Activated effector memory CD4-positive, alpha-beta T cell treated with anti-CD3 and anti-CD28 coated beads, Interleukin-2, amount 50 U/mL, for 16 hours (primary cell): Measurements from ENCODE around the gene REEP3.
"Not testable (repeated sequence)": the region's sequence is repeated elsewhere in the genome, so short reads cannot be mapped to it uniquely, and the experiment has no call there.

ENCODE experiments used
- DNase-seq: peaks from one replicate; pipeline ENCODE4 v3.0.0-alpha.2; 2020

REEP3 gene

GRCh38 chr10:63520500-63521415, at the start of gene REEP3:
TSS of gene REEP3 (plus strand) at chr10:63521401. CDS start at chr10:63521546, 145 bp downstream.
- peak; percentile 75 for DNase-seq

- no peak for DNase-seq
Observed at GRCh38 chr10:63474488-63474887, 46.7 kb upstream of the REEP3 start.

GRCh38 chr10:63477927-63478326, 43.3 kb upstream of the REEP3 start:
- DNase-seq, result no peak

- no peak for DNase-seq
Observed at GRCh38 chr10:63478564-63478963, 42.6 kb upstream of the REEP3 start.

GRCh38 chr10:63480237-63480636, 41.0 kb upstream of the REEP3 start:
- DNase-seq, result no peak

GRCh38 chr10:63481815-63482421, 39.3 kb upstream of the REEP3 start:
- no peak for DNase-seq

- DNase-seq, result no peak
Observed at GRCh38 chr10:63483983-63484382, 37.2 kb upstream of the REEP3 start.

- DNase-seq, result no peak
Observed at GRCh38 chr10:63487990-63488389, 33.2 kb upstream of the REEP3 start.

GRCh38 chr10:63489838-63490237, 31.4 kb upstream of the REEP3 start:
- no peak for DNase-seq

GRCh38 chr10:63491588-63492316, 29.4 kb upstream of the REEP3 start:
- DNase-seq, result no peak

GRCh38 chr10:63492317-63492690, 28.9 kb upstream of the REEP3 start:
- DNase-seq, result not testable (repeated sequence)

GRCh38 chr10:63493004-63493403, 28.2 kb upstream of the REEP3 start:
- no peak for DNase-seq

GRCh38 chr10:63494951-63495350, 26.2 kb upstream of the REEP3 start:
- DNase-seq, result no peak

- no peak for DNase-seq
Observed at GRCh38 chr10:63496561-63496960, 24.6 kb upstream of the REEP3 start.

- DNase-seq, result no peak
Observed at GRCh38 chr10:63497321-63497720, 23.9 kb upstream of the REEP3 start.

- no peak for DNase-seq
Observed at GRCh38 chr10:63498665-63499064, 22.5 kb upstream of the REEP3 start.

GRCh38 chr10:63500551-63500950, 20.6 kb upstream of the REEP3 start:
- not testable (repeated sequence) for DNase-seq

- no peak for DNase-seq
Observed at GRCh38 chr10:63501954-63502353, 19.2 kb upstream of the REEP3 start.

GRCh38 chr10:63502832-63503231, 18.4 kb upstream of the REEP3 start:
- DNase-seq, result no peak

GRCh38 chr10:63503395-63503794, 17.8 kb upstream of the REEP3 start:
- DNase-seq, result no peak

- no peak for DNase-seq
Observed at GRCh38 chr10:63504145-63504881, 16.9 kb upstream of the REEP3 start.

- DNase-seq, result no peak
Observed at GRCh38 chr10:63505562-63505961, 15.6 kb upstream of the REEP3 start.

- DNase-seq, result no peak
Observed at GRCh38 chr10:63506554-63506953, 14.6 kb upstream of the REEP3 start.
